Retinal pigment epithelial cell (primary cell): ENCODE results near the gene TESPA1.

Source experiments
- DNase-seq: peaks from one replicate; pipeline ENCODE4 v3.0.0-alpha.2; 2010; ENCODE audit warnings: low read depth
- H3K4me3 ChIP-seq: 2 replicates; pipeline ENCODE4 v1.5.1; 2011; ENCODE audit warnings: mild to moderate bottlenecking, low read length, control low read depth, moderate library complexity
- TF ChIP-seq, protein P1 (sequence below): conservative IDR thresholded peaks from 2 replicates; pipeline ENCODE4 v1.5.1; 2011; ENCODE audit warnings: low read depth, low read length, control low read depth, inconsistent platforms

Gene TESPA1

DNA sequence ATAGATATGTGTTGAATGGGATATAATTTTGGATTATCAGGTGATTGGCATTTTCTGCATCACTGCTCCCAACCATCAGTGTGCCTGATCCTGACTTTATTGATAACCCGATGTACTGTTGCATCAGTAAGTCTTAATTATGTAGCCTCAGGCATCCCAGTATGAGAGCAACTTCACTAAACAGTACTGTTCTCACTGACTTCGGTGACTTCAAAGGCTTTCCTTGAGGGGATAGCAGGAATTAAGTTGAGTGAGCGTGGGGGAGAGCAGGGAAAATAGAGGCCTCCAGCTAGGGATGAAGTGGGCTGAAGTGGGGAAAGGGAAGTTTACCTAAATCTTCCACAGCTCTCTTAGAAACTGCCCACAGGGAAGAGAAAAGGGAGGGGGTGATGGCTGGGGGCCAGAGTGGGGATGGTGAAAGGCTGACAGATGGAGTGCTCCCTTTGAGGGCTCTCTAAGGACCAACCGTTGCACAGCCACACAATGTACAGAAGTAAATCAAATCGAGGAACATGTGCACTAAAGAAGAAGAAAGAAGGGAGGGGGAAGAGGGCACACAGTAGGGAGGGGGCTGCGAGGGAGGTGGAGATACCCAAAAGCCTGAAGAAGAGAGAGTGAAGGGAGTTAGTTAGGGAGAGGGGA lies 24.5 kb upstream of the TESPA1 start:
- no peak overlapping the region for H3K4me3 ChIP-seq
- no peak for DNase-seq
- TF ChIP-seq, protein P1, sequence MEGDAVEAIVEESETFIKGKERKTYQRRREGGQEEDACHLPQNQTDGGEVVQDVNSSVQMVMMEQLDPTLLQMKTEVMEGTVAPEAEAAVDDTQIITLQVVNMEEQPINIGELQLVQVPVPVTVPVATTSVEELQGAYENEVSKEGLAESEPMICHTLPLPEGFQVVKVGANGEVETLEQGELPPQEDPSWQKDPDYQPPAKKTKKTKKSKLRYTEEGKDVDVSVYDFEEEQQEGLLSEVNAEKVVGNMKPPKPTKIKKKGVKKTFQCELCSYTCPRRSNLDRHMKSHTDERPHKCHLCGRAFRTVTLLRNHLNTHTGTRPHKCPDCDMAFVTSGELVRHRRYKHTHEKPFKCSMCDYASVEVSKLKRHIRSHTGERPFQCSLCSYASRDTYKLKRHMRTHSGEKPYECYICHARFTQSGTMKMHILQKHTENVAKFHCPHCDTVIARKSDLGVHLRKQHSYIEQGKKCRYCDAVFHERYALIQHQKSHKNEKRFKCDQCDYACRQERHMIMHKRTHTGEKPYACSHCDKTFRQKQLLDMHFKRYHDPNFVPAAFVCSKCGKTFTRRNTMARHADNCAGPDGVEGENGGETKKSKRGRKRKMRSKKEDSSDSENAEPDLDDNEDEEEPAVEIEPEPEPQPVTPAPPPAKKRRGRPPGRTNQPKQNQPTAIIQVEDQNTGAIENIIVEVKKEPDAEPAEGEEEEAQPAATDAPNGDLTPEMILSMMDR = no peak

DNA sequence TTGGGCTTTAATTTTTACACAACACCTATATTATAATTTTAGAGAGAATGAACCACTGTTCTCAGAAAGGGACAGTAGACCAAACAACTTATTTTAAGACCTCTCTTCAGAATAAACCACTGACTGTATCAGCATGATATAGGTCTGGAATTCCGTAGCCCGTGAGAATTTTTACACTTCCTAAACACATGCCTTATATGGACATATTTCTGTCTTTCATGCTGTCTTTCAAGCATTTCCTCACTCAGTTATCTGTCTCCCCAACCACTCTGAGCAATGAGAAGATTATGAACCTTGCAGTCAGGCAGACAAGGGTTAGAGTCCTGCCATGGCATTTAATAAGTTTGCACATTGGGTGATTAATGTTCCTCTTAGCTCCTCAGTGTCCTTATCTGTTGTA lies 17.8 kb upstream of the TESPA1 start:
- TF ChIP-seq, protein P1 = no peak
- H3K4me3 ChIP-seq = no peak overlapping the region
- DNase-seq = no peak

DNA sequence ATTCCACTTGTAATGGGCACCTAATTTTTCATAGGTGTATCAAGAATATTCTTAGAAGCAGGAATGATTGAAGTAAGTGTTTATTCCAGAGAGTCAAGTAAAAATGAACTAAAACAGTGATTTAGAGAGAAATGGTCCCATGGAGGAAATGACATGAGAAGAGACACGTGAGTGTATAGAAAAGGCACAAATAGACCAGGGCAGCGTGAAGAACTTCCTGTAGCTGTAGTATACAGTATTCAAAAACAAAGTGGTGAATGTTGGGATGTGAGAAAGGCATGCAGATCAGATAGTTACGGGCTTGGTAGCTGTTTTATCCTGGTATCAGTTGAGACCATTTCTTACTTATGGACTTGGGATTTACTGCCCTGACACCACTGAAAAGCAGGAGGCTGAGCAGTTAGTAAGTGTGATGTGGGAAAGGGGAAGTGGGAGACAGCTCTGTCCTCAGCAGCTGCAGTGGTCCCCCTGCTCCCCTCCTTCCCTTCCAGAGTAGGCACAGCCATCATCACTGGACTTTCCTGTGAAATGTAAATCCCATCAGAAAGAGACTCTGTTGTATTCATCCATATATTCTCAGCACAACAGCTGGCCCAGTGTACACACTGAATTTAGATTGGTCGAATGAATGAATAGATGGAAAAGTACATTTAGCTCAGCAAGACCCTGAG lies 16.8 kb upstream of the TESPA1 start:
- no peak for DNase-seq
- TF ChIP-seq, protein P1 = no peak
- no peak overlapping the region for H3K4me3 ChIP-seq

DNA sequence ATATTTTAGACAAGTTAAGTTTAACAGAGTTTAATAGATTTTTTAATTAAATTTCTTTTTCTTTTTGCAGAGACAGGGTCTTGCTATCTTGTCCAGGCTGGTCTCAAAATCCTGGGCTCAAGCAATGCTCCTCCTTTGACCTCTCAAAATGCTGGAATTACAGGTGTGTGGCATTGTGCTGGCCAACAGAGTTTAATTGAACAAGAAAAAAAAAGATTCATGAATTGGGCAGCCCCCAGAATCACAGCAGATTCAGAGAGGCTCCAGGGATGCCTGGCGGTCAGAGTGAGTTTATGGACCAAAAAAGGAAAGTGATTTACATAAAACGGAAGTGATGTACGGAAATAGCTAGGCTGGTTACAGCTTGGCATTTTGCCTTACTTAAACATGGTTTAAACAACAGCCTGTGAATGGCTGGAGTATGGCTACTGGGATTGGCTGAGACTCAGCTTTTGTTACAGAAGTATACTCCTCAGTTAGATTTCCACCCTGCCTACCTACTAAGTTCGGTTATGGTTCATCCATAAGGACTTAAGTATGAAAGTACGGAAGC lies 14.5 kb upstream of the TESPA1 start:
- TF ChIP-seq, protein P1 = no peak
- DNase-seq = no peak
- H3K4me3 ChIP-seq = no peak overlapping the region

DNA sequence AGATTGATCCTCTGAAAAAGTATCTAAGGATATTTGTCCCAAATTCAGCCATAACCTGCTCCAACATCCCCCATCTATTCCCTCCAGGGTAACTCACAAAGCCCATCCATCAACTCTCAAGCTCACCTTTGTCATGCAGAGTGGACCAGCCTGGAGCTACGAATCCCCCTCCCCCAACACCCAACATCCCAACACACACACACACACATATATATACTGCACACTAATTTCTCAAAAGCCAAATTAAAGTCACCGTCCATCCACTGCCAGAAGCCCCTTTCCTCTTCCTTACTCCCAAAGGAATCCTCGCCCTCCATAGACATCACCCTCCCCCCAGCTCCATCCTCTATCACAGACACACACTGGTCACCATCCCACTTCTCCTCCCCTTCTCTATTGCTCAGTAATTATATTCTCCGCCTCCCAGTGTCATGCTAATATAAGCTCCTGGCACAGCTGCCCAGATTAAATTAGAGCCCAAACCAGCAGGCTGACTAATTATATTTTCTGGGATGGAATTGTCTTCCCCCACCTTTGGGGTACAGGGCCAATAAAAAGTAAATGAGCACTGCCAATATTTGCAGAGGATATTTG lies 13.5 kb upstream of the TESPA1 start:
- DNase-seq = no peak
- no peak overlapping the region for H3K4me3 ChIP-seq
- TF ChIP-seq, protein P1 = no peak

DNA sequence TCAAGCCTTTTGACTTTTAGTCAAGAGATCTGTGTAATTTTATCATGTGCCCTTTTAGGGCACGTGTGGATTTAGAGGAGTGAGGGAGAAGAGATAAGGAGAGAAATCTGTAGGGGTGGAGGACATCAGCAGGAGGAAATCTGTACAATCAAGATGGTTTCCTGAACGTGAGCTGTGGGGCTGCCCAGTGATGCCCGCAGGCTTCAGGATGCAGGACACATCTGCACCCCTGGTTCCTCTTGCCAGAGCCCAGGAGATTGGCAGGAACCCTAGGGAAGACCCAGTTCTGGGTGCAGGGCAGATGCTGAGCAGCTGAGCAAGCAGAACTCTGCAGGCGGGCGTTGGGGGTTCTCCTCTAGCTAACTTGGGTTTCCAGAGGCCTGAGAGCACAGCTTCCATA lies 11.6 kb upstream of the TESPA1 start:
- DNase-seq = no peak
- H3K4me3 ChIP-seq = no peak overlapping the region
- TF ChIP-seq, protein P1 = no peak
